ENCODE measurements around the gene FMNL1. TPM values are rescaled to one million over a fixed set of nuclear protein-coding genes. Genes with fewer than 3 reads are reported as not detected.

FMNL1 gene
- polyA plus RNA-seq, 1 donor (not counting 4 experiments of a cell fraction or from before 2014, with no cell fraction given), result 0.46 TPM

DNA sequence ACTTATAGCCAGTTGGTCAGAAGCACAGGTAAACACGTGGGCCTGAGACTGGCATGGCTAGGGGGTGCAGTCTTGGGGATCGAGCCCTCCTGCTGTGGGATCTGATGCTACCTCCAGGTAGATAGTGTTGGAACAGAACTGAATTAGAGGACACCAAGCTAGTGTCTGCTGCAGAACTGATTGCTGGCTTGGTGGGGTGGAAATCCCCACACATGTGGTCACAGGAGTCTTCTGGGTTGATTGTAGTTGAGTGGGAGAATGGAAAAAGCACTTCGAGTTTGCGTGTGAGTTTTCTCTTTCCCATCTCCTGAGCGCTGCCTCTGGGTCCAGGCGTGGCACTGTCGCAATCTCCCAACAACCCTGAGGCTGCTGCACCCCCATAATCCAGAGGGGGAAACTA is 48.2 kb downstream of the FMNL1 start:
- Histone ChIP-seq H3K4me3 (ENCODE audit: control insufficient read depth in 2 of 3, extremely low read depth in 1 of 3, insufficient read depth in 2 of 3, low read depth in 1 of 3, low read length in 3 of 3) (no peak overlapping the region), H3K4me2 (ENCODE audit: control insufficient read depth, extremely low read depth, insufficient read depth, low read depth, low read length) (no peak overlapping the region), H3K4me1 (ENCODE audit: control insufficient read depth, extremely low read depth, insufficient read depth, low read length) (no peaks in the 10 kb centered on the region), H4K20me1 (ENCODE audit: control insufficient read depth, extremely low read depth, insufficient read depth, low read length) (peaks cover 3% of the 10 kb centered on the region), H3K9me3 (ENCODE audit: control insufficient read depth, low read depth, low read length) (no peaks in the 10 kb centered on the region), H3K79me2 (ENCODE audit: control insufficient read depth, insufficient read depth, low read length) (no peaks in the 10 kb centered on the region), H3K9ac (ENCODE audit: control insufficient read depth, extremely low read depth, insufficient read depth, low read length) (no peak overlapping the region), H3K27ac (ENCODE audit: control insufficient read depth, insufficient read depth, low read length) (no peak overlapping the region), H2AFZ (ENCODE audit: control insufficient read depth, low read length) (no peak overlapping the region), H3K27me3 (ENCODE audit: control insufficient read depth, extremely low read depth, insufficient read depth, low read length) (no peaks in the 10 kb centered on the region), H3K36me3 (ENCODE audit: control insufficient read depth in 2 of 2, extremely low read depth in 1 of 2, insufficient read depth in 2 of 2, low read length in 2 of 2) (peaks cover 57 to 62% of the 10 kb centered on the region in 2 experiments), H3K9me1 (ENCODE audit: control insufficient read depth, extremely low read depth, insufficient read depth, low read length) (no peaks in the 10 kb centered on the region)
- no peak for DNase-seq (ENCODE audit: low read depth, low spot score)
- dilution Hi-C loops (cut with MboI; ENCODE audit: extremely low pct_ligation_motif_present, low sequenced_read_pairs), result no loop called here
- TF ChIP-seq EZH2 (IDR thresholded peaks at IDR 0.05; ENCODE audit: low read length), result no peak
- no peak for TF ChIP-seq CTCF (optimal IDR thresholded peaks at IDR 0.05 in 1 of 3, IDR thresholded peaks at IDR 0.05 in 1 of 3, conservative IDR thresholded peaks at IDR 0.05 in 1 of 3; ENCODE audit: extremely low read depth in 1 of 3, insufficient read depth in 2 of 3, low read length in 3 of 3)
- no peak for FAIRE-seq

GRCh38 chr17:45270828-45271418 is 49.2 kb downstream of the FMNL1 start:
- Histone ChIP-seq H2AFZ (ENCODE audit: control insufficient read depth, low read length) (no peak overlapping the region), H3K27me3 (ENCODE audit: control insufficient read depth, extremely low read depth, insufficient read depth, low read length) (no peaks in the 10 kb centered on the region), H3K36me3 (ENCODE audit: control insufficient read depth in 2 of 2, extremely low read depth in 1 of 2, insufficient read depth in 2 of 2, low read length in 2 of 2) (peaks cover 53 to 58% of the 10 kb centered on the region in 2 experiments), H3K4me1 (ENCODE audit: control insufficient read depth, extremely low read depth, insufficient read depth, low read length) (no peaks in the 10 kb centered on the region), H3K9me3 (ENCODE audit: control insufficient read depth, low read depth, low read length) (no peaks in the 10 kb centered on the region), H3K9me1 (ENCODE audit: control insufficient read depth, extremely low read depth, insufficient read depth, low read length) (no peaks in the 10 kb centered on the region), H3K4me3 (ENCODE audit: control insufficient read depth in 2 of 3, extremely low read depth in 1 of 3, insufficient read depth in 2 of 3, low read depth in 1 of 3, low read length in 3 of 3) (no peak overlapping the region), H4K20me1 (ENCODE audit: control insufficient read depth, extremely low read depth, insufficient read depth, low read length) (no peaks in the 10 kb centered on the region), H3K27ac (ENCODE audit: control insufficient read depth, insufficient read depth, low read length) (no peak overlapping the region), H3K9ac (ENCODE audit: control insufficient read depth, extremely low read depth, insufficient read depth, low read length) (no peak overlapping the region), H3K79me2 (ENCODE audit: control insufficient read depth, insufficient read depth, low read length) (no peaks in the 10 kb centered on the region), H3K4me2 (ENCODE audit: control insufficient read depth, extremely low read depth, insufficient read depth, low read depth, low read length) (no peak overlapping the region)
- DNase-seq (ENCODE audit: low read depth, low spot score) (no peak), FAIRE-seq (no peak)
- dilution Hi-C loops (cut with MboI; ENCODE audit: extremely low pct_ligation_motif_present, low sequenced_read_pairs), result no loop called here
- TF ChIP-seq EZH2 (IDR thresholded peaks at IDR 0.05; ENCODE audit: low read length) (no peak), CTCF (optimal IDR thresholded peaks at IDR 0.05 in 1 of 3, IDR thresholded peaks at IDR 0.05 in 1 of 3, conservative IDR thresholded peaks at IDR 0.05 in 1 of 3; ENCODE audit: extremely low read depth in 1 of 3, insufficient read depth in 2 of 3, low read length in 3 of 3) (peak; percentile 60 to 72 (median 69))
